Activated CD8-positive, alpha-beta memory T cell treated with anti-CD3 and anti-CD28 coated beads, Interleukin-2, amount 50 U/mL, for 1 hour (primary cell): ENCODE measurements around the gene GYPA.
"Not testable (repeated sequence)": the region's sequence is repeated elsewhere in the genome, so short reads cannot be mapped to it uniquely, and the experiment has no call there.

ENCODE experiments used
- DNase-seq: peaks from one replicate; pipeline ENCODE4 v3.0.0-alpha.2; 2020; ENCODE audit errors: extremely low read depth

GYPA gene

DNA sequence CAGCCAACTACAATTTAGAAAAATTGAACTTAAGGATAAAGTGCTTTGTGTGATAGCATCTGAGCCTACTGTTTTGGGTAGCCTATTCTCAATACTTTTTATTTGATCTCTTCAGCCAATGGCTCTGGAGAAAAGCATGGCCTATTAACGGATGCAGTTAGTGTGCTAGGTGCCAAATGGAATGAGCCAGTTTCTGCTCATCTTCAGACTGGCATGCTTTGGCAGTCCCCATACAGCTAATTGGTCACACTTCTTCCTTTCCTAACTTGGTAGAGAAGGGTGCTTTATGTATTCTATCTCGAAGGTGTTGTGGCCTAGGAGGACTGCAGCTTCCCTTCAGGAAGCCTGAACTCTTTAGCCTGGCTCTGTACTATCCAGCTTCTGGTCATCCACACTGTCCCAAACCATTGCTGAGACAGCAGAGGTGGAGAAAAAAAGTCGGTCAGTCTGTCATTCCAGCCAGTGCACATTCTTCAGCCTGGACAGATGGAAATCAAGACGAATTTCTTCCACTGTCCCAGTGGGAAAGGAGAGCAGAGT lies 11.1 kb downstream of the GYPA start:
- DNase-seq: not testable (repeated sequence)

DNA sequence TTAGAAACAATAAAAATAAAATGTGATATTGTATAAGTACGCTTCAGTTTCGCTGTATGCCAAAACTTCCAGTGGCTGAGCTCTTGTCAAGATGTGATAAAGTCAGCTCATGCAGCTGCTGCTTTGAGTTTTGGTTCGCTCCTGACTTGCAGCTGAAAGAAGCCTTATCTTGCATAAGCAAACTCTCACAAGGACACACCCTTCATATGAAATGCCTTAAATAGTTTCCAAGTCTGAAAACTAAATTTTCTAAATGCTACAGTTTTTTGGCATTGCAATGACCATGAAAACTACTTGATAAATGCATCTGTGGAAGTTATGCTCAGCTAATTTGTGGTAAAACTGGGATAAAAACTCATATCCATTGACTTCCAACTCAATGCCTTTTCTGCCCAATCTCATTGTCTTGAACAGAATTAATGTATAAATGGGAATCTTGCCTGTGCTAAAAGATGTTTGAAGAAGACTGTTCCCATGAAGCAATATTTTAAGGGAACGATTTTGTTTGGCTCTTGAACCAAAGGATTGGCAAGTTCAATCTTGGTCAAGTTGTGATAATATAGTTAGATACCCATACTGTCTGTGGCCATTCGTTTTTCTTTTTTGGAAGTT lies 11.7 kb downstream of the GYPA start:
- DNase-seq: not testable (repeated sequence)

DNA sequence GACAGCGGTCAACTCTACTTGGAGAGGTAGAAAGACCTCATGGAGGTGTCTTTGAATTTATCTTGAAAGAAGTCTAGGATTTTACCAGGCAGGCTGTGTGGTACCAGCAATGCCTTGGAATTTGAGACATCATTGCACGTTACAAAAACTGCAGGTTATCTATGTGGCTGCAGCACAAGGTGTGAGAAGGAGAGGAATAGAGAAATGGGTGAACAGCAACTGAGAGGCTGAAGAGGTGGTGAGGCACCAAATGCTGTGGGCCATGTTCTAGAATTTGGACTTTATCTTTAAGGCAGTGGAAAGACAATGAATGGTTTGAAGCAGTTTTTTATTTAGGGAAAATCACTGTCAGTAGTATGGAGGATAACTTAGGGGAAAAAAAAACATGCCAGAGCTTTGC lies 15.4 kb downstream of the GYPA start:
- not testable (repeated sequence) for DNase-seq

DNA sequence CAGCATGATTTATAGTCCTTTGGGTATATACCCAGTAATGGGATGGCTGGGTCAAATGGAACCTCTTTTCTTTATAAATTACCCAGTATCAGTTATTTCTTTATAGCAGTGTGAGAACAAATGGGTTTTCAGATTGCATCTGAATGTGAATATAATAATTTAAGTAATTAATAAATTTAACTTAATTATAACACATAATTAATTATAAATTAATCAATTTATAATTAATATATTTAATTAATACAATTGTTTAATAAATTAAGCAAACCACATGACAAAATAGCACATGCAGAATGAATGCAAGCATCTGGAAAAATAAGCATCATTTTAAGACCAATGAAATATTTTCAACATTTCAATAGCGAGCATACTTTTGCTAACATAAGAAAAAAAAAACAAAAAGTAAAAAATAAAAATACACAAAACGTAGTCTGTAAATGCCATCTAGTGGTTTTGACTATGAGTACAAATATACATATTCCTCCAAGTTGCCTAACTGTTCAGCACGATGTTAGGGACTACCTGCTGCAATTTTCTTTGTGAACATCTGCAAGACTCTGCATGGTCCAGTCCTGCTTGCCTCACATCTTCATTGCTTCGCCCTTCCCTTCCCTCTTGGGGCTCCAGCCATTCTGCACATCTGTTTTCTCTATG lies 16.4 kb downstream of the GYPA start:
- not testable (repeated sequence) for DNase-seq

DNA sequence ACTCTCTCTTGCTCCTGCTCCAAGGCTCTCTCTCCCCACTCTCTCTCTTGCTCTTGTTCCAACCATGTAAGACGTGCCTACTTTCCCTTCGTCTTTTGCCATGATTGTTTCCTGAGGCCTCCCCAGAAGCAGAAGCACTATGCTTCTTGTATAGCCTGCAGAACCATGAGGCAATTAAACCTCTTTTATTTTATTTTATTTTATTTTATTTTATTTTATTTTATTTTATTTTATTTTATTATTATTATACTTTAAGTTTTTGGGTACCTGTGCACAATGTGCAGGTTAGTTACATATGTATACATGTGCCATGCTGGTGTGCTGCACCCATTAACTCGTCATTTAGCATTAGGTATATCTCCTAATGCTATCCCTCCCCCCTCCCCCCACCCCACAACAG lies 17.2 kb downstream of the GYPA start:
- DNase-seq: not testable (repeated sequence)

DNA sequence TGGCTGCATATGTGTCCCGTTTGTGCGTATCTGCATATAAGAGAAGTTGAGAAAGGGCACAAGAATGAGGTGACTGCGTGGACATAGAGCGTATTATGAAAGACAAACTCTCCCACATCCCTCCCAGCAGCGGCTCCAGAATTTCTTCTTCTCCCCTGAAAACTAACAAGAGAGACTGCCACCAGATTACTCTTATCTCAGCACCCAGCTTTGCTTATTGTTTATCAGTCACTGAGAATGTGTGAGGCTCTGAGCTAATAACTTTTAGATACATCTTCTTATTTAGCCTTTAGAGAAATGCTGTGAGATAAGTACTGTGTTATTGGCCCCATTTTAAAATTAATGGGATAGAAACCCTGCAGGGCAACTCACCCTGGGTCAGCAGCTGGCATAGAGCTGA lies 20.8 kb downstream of the GYPA start:
- not testable (repeated sequence) for DNase-seq

DNA sequence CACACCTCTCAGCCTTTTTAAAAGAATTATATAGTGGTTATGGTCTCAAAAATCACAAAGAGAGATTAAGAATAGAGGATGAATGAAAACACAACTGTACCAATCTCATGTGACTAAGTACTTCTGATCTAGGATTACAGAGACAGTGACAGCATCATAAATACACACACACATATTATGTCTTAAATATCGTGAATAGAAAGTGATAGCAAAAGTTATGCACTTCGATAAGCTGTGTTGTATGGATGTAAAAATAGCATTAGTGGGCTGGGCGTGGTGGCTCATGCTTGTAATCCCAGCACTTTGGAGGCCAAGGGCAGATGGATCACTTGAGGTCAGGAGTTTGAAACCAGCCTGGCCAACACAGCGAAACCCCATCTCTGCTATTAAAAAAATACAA lies 25.0 kb downstream of the GYPA start:
- no peak for DNase-seq

DNA sequence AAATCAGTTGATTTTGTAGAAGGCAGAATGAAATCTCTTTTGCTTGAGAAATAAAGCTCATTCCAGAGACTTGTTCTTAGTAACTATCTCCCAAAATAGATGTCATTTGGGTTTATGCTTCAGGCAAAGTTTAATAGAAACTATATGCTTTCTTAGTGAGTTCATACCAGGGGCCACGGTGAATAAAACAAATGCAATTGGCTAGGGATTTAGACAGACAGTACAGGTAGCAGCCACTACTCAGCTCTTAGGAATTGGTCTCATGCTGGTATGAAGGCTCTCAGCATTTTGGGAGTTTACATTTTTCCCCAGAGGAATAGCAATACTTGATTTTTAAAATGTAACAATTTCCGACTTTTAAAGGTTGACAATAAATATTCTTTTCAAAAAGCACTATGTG lies 27.0 kb downstream of the GYPA start:
- no peak for DNase-seq

DNA sequence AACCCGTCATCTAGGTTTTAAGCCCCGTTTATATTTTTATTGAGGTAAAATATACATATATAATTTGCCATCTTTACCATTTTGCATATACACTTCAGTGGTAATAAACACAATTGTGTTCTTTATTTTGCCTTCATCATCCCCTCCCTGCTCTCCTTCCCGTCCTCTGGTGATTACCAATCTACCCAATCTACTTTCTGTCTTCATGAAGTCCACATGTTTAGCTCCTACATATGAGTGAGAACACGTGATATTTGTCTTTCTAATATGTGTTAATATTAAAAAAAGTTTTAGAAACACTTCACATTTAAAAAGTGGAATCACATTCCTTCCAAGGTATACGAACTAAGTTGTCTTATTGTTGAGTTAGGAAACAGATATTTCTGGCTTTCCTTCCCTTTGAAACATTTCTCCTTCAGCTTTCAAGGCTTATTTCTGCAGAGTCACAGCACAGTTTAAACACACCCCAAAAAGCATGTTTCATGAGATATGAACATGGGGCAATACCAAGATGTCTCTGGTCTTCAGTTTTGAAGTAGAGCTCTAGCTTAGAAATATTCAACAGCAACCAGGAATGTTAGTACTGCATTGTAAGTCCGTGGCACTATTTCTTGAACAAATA lies 35.9 kb downstream of the GYPA start:
- no peak for DNase-seq

DNA sequence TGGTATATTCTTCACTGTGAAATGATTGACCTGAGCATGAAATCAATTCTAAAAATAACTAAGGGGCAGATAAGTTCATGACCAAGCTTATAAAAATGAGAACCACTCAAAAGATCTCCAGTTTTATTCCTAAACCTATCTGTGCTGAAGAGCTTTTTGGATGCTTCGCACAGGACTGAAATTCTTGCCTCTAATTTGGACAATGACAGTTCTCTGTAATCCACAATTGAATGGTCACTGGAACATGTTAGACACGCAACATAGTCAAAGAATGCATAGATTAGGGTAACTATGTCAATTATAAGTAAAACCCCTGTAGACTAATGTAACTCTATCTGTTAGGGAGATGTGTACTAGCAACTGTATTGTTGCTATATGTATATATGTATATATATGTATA lies 42.7 kb downstream of the GYPA start:
- not testable (repeated sequence) for DNase-seq

DNA sequence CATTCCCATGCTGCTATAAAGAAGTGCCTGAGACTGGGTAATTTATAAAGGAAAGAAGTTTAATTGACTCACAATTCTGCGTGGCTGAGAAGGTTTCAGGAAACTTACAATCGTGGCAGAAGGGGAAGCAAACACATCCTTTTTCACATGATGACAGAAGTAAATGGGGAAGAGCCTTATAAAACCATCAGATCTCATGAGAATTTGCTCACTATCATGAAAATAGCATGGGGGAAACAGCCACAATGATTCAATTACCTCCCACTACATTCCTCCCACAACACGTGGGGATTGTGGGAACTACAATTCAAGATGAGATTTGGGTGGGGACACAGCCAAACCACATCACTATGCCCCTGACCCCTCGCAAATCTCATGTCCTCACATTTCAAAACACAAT lies 46.5 kb downstream of the GYPA start:
- DNase-seq: not testable (repeated sequence)

DNA sequence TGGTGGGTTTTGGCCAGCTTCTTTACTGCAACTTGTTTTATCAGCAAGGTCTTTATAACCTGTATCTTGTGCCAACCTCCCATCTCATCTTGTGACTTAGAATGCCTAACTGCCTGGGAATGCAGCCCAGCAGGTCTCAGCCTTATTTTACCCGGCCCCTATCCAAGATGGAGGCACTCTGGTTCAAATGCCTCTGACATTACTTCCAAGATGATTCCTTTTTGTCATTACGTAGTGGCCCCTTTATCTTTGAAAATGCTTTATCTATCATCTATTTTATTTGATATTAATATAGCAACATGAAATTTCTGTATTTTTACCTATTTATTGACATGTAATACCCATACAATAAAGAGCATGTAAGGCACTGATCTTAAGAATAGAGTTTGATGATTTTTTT lies 49.3 kb downstream of the GYPA start:
- DNase-seq: not testable (repeated sequence)

DNA sequence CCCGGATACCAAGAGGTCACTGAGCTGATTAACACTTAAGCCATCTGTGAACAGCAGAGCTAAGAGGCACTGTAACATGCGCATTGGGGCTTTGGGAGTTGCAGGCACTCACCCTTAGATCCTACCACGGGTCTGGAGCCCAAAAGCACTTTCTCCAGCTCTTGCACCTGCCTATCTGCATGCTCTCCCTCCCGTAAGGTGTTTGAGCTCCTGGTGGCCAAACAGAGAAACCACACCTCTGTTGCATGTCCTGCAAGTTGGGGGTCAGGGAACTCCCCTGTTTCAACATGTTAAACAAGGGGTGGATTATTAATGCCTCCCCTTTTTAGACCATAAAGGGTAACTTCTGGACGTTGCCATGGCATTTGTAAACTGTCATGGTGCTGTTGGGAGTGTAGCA lies 49.8 kb downstream of the GYPA start:
- DNase-seq: no peak

DNA sequence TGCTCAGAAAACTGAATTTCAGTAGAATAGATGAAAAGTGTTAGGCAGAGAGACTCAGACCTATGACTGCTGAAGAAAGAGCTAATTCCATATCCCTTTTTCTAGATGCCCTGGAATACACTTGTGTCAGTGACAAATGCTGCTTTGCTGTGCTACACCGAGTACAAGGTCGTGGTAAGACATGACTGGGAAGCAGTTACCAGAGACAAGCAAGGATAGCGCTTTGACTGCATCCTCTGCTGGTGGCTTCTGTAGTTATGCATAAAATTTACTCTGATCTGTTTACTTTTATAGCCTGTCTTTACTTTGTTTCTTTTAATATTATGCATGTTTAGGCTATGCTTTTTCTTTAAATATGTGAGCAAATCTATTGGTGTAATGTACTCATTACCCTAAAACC lies 58.5 kb downstream of the GYPA start:
- DNase-seq: not testable (repeated sequence)

DNA sequence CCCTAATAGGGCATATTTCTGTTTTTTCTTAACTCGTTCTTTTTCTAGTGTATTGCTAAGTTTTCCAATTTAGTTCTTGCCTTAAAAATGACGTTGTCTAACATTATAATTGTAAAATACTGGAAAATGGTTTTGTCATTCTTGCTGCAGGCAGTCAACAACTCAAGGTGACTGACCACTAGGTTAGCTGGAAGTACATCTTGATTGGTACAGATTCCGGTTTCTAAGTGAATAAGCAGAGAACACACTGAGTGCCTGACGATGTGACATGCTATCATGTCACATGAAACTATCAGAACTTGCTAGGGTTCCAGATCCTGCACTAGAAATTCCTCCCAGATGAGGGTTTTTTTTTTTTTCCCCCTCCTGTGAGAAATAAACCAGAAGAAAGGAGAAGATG lies 60.4 kb downstream of the GYPA start:
- DNase-seq: not testable (repeated sequence)

DNA sequence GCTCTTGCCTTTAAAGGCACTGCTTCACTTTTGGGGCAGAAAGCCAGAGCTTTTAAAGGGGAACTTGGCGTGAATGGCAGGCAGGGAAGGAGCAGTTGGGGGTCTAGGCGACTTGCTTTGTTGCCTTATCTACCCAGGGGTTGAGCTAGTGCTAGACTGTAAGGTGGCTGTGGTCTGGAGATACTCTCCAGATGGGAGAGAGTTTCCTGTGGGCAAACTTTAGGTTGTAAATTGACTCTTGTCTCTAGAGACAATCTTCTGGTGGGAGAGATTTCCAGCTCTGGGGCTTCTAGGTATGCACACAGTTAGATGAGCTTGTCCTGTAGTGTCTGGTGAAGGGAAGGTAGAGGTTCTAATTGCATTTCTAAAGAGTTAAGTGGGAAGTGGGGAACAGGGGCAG lies 61.8 kb downstream of the GYPA start:
- DNase-seq: not testable (repeated sequence)

DNA sequence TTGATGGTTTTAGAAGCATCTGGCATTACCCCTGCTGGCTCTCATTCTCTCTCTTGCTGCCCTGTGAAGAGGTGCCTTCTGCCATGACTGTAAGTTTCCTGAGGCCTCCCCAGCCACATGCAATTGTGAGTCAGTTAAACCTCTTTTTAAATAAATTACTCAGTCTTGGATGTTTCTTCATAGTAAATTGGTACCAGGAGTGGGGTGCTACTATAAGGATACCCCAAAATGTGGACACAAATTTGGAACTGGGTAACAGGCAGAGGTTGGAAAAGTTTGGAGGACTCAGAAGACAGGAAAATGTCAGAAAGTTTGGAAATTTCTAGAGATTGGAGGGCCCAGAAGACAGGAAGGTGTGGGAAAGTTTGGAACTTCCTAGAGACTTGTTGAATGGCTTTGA lies 79.0 kb downstream of the GYPA start:
- DNase-seq: not testable (repeated sequence)

DNA sequence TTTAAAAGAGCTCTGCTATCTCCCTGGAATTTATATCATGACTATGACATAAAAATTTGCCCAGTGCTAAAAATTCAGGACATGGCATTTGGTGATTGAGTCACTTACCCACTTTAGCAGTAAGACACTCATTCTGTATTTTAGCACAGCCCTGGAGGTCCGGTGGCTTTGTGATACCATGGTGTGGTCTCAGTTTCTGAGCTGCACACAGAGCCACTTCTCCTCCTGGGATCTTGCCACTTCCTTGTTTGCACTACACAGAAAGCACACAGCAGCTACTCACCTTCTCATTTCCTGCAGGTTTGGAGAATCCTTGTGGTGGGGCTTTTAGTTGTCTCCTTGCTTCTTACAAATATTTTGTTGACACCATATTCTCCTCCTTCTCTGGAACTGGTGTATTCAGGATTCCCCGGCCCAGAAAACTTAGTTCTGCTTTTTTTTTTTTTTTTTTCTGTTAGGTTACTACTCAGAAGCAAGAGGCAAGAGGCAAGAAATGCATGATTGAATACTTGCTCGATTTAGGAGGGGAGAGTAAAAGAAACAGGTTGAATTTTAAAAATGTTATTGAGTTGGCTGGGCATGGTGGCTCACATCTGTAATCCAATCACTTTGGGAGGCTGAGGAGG lies 80.2 kb downstream of the GYPA start:
- not testable (repeated sequence) for DNase-seq
